HG02571 (cell line): ENCODE measurements around the gene LRP2.
A peak's percentile ranks its signal among the peaks of the same experiment; 100 is the strongest.

ENCODE experiments used
- ATAC-seq: cut with Tn5 transposase; IDR thresholded peaks from one replicate; pipeline ENCODE4 v1.9.1; 2021; ENCODE audit warnings: mild to moderate bottlenecking, moderate library complexity; ENCODE audit not compliant: unreplicated experiment

Gene LRP2

GRCh38 chr2:169131587-169132512 is 230.5 kb downstream of the LRP2 start:
- no peak for ATAC-seq

GRCh38 chr2:169129703-169130243 is 232.6 kb downstream of the LRP2 start:
- no peak for ATAC-seq

GRCh38 chr2:169119851-169120250 is 242.5 kb downstream of the LRP2 start:
- ATAC-seq = no peak

- no peak for ATAC-seq
These were observed 243.1 kb downstream of the LRP2 start for GRCh38 chr2:169119123-169119760.

GRCh38 chr2:169118060-169118459 is 244.3 kb downstream of the LRP2 start:
- no peak for ATAC-seq

- no peak for ATAC-seq
These were observed 245.3 kb downstream of the LRP2 start for GRCh38 chr2:169116993-169117392.

GRCh38 chr2:169116327-169116726 is 246.0 kb downstream of the LRP2 start:
- ATAC-seq = no peak

- no peak for ATAC-seq
These were observed 248.3 kb downstream of the LRP2 start for GRCh38 chr2:169114056-169114455.

- ATAC-seq = no peak
These were observed 249.5 kb downstream of the LRP2 start for GRCh38 chr2:169112841-169113240.

- ATAC-seq = no peak
These were observed 251.4 kb downstream of the LRP2 start for GRCh38 chr2:169110916-169111315.

GRCh38 chr2:169110419-169110818 is 251.9 kb downstream of the LRP2 start:
- no peak for ATAC-seq

GRCh38 chr2:169109502-169110409 is 252.6 kb downstream of the LRP2 start:
- ATAC-seq = peak; percentile 46

- no peak for ATAC-seq
These were observed 254.0 kb downstream of the LRP2 start for GRCh38 chr2:169108099-169108884.

GRCh38 chr2:169107645-169108044 is 254.7 kb downstream of the LRP2 start:
- ATAC-seq = peak; percentile 65

- no peak for ATAC-seq
These were observed 255.5 kb downstream of the LRP2 start for GRCh38 chr2:169106563-169107545.

GRCh38 chr2:169106134-169106533 is 256.2 kb downstream of the LRP2 start:
- ATAC-seq = no peak

GRCh38 chr2:169105476-169105875 is 256.9 kb downstream of the LRP2 start:
- no peak for ATAC-seq

- ATAC-seq = no peak
These were observed 257.5 kb downstream of the LRP2 start for GRCh38 chr2:169104848-169105247.

- ATAC-seq = no peak
These were observed 266.7 kb downstream of the LRP2 start for GRCh38 chr2:169095621-169096105.
